ENCODE measurements around the gene SMAD9. TPM values are rescaled to one million over a fixed set of nuclear protein-coding genes. Genes with fewer than 3 reads are reported as not detected.
A peak's percentile ranks its signal among the peaks of the same experiment; 100 is the strongest.

Gene SMAD9
- total and polyA plus RNA-seq, 2 of the 8 experiments (the other 6 are each of a cell fraction or from before 2014, with no cell fraction given): 0.45 to 1.0 TPM

- POLR2A ChIA-PET (ENCODE audit: partially characterized antibody): no interaction called here
- FAIRE-seq: no peak
Observed at GRCh38 chr13:36839981-36840380, 80.1 kb downstream of the SMAD9 start.

More at GRCh38 chr13:36839981-36840380, 80.1 kb downstream of the SMAD9 start:
- Histone ChIP-seq H4K8ac (ENCODE audit: extremely low read depth, insufficient read depth, low read length) (no peak overlapping the region), H4K91ac (replicated peaks; ENCODE audit: insufficient read length, low read length) (no peak overlapping the region), H3K4me3 (ENCODE audit: extremely low read depth in 1 of 4, insufficient read depth in 2 of 4, low read depth in 3 of 4, low read length in 4 of 4) (no peak overlapping the region), H3K4me2 (ENCODE audit: insufficient read depth in 1 of 2, low read depth in 2 of 2, low read length in 2 of 2) (peak overlapping the region in 1 of 2 experiments; percentile 5; a peak in 1 of 4 replicates), H3K79me1 (ENCODE audit: low read depth, low read length) (no peaks in the 10 kb centered on the region), H3K27me3 (replicated peaks in 1 of 4; ENCODE audit: control insufficient read depth in 3 of 4, extremely low read depth in 1 of 4, insufficient read depth in 3 of 4, low read length in 3 of 4) (no peaks in the 10 kb centered on the region), H3K36me3 (ENCODE audit: control insufficient read depth in 2 of 4, insufficient read depth in 4 of 4, low read length in 3 of 4) (no peaks in the 10 kb centered on the region; a peak in 1 of 8 replicates), H2BK20ac (ENCODE audit: low read length) (0 out of 2 replicates have a peak overlapping the region, but pooled peaks have one; percentile 19), H3K14ac (ENCODE audit: insufficient read length) (no peak overlapping the region), H3K23ac (ENCODE audit: insufficient read length) (no peak overlapping the region), H3K4me1 (replicated peaks in 1 of 4; ENCODE audit: control insufficient read depth in 3 of 4, insufficient read depth in 4 of 4, low read length in 3 of 4) (peaks cover 0 to 6% (median 1%) of the 10 kb centered on the region in 4 experiments; a peak in 1 of 7 replicates), H4K5ac (ENCODE audit: insufficient read length, low read depth, low read length) (no peak overlapping the region), H3K9me3 (ENCODE audit: insufficient read depth in 2 of 2, low read depth in 1 of 2, low read length in 1 of 2) (no peaks in the 10 kb centered on the region), H3K18ac (ENCODE audit: extremely low read depth, low read length) (no peak overlapping the region), H3K27ac (ENCODE audit: low read depth, low read length) (no peak overlapping the region), H2AK5ac (ENCODE audit: low read depth, low read length) (no peak overlapping the region), H2BK5ac (ENCODE audit: low read depth, low read length) (no peak overlapping the region), H3K79me2 (ENCODE audit: control insufficient read depth in 1 of 2, insufficient read depth in 2 of 2, low read length in 2 of 2) (no peaks in the 10 kb centered on the region), H2BK12ac (ENCODE audit: low read depth, low read length) (peak overlapping the region; percentile 77; the same call in 1 of the 2 replicates), H2BK15ac (ENCODE audit: low read length) (no peak overlapping the region), H3K9ac (replicated peaks in 1 of 4; ENCODE audit: extremely low read depth in 1 of 4, low read depth in 3 of 4, low read length in 3 of 4) (no peak overlapping the region), H3K56ac (replicated peaks; ENCODE audit: insufficient read length, low read depth, low read length) (no peak overlapping the region), H3K23me2 (ENCODE audit: low read depth, low read length) (no peaks in the 10 kb centered on the region), H3K4ac (replicated peaks; ENCODE audit: insufficient read length, low read depth, low read length) (no peak overlapping the region), H2AFZ (ENCODE audit: low read length) (no peak overlapping the region), H2BK120ac (replicated peaks; ENCODE audit: low read depth, low read length) (no peak overlapping the region), H4K20me1 (replicated peaks in 1 of 2; ENCODE audit: control insufficient read depth in 1 of 2, insufficient read depth in 2 of 2, low read length in 2 of 2) (peaks cover 0 to under 1% of the 10 kb centered on the region in 2 experiments)
- DNase-seq (ENCODE audit: low read depth in 1 of 2, low spot score in 2 of 2): no peak
- 82% methylated on average over 12 of the region's 12 CpGs; no CpG with 5 or more reads in 1 of the 2 experiments for WGBS, 2 experiments (ENCODE audit: extremely low coverage in 1 of 2, insufficient coverage in 1 of 2, insufficient read length in 1 of 2, insufficient replicate concordance in 2 of 2, low coverage in 1 of 2, low lambda C conversion rate in 2 of 2, missing lambda C conversion rate in 1 of 2)
- CTCF ChIA-PET (ENCODE audit: partially characterized antibody): interaction anchor here (0.6 to 2.5 kb wide), 4 partner anchors 11 to 392 kb away, joined by 3 to 10 read pairs (median 3); no protein-coding TSS in a partner anchor
- peak; percentile 13; the same call in 1 of the 2 replicates for TF ChIP-seq E2F6 (IDR thresholded peaks at IDR 0.05)
- TF ChIP-seq BCL11A (IDR thresholded peaks at IDR 0.05; ENCODE audit: low read depth in 2 of 2, low read length in 2 of 2): no peak
- no peak for TF ChIP-seq CBX8 (IDR thresholded peaks at IDR 0.05; ENCODE audit: borderline replicate concordance, low read depth, low read length)
- no peak for TF ChIP-seq SP4 (IDR thresholded peaks at IDR 0.05; ENCODE audit: low read length)
- TF ChIP-seq MAFK (IDR thresholded peaks at IDR 0.05; ENCODE audit: low read depth, low read length): no peak
